ENCODE results near the gene NCAPH2.

GRCh38 chr22:50526834-50527801 is 19.1 kb downstream of the NCAPH2 start:
- TF ChIP-seq EZH2 (conservative IDR thresholded peaks at IDR 0.05; ENCODE audit: low read depth, low read length) (no peak), ZSCAN5A (CRISPR knock-in tag; IDR thresholded peaks at IDR 0.05; ENCODE audit: borderline replicate concordance) (no peak), ZNF451 (CRISPR knock-in tag; IDR thresholded peaks at IDR 0.05) (no peak), ZNF121 (CRISPR knock-in tag; IDR thresholded peaks at IDR 0.05) (peak; percentile 66; the same call in 1 of the 2 replicates), TCF7 (IDR thresholded peaks at IDR 0.05; ENCODE audit: low read depth) (no peak), AGO1 (IDR thresholded peaks at IDR 0.05; ENCODE audit: low read depth, low read length, poor library complexity, severe bottlenecking) (peak; percentile 92), MTA3 (CRISPR knock-in tag; IDR thresholded peaks at IDR 0.05) (no peak), CTCF (CRISPR knock-in tag; IDR thresholded peaks at IDR 0.05) (no peak), SRSF1 (optimal IDR thresholded peaks at IDR 0.05; ENCODE audit: low read depth, low read length) (no peak), MYPOP (CRISPR knock-in tag; IDR thresholded peaks at IDR 0.05) (no peak), POLR2A (IDR thresholded peaks at IDR 0.05; ENCODE audit: insufficient read depth in 1 of 2, low read depth in 2 of 2, low read length in 2 of 2) (no peak; a peak in 1 of 4 replicates), ELK4 (CRISPR knock-in tag; IDR thresholded peaks at IDR 0.05; ENCODE audit: borderline replicate concordance) (no peak)

All from HepG2 (cell line).